Nephron (organoid): ENCODE measurements around the gene NSRP1.
"Not testable (repeated sequence)": the region's sequence is repeated elsewhere in the genome, so short reads cannot be mapped to it uniquely, and the experiment has no call there.

Source experiments
- H3K27ac Mint-ChIP-seq, 3 experiments: 2 replicates each; pipeline ENCODE4 v1.8.0; 2020; ENCODE audit warnings: mixed read lengths in 3 of 3, mild to moderate bottlenecking in 2 of 3, moderate library complexity in 1 of 3
- H3K27me3 Mint-ChIP-seq: 2 replicates; pipeline ENCODE4 v1.8.0; 2021; ENCODE audit warnings: low read depth, mild to moderate bottlenecking, moderate library complexity, mixed read lengths
- H3K36me3 Mint-ChIP-seq: 2 replicates; pipeline ENCODE4 v1.8.0; 2020; ENCODE audit warnings: low read depth, mixed read lengths
- H3K4me1 Mint-ChIP-seq: 2 replicates; pipeline ENCODE4 v1.8.0; 2020; ENCODE audit warnings: mixed read lengths
- H3K4me3 Mint-ChIP-seq, 3 experiments: 2 replicates each; pipeline ENCODE4 v1.8.0; 2020; ENCODE audit warnings: mild to moderate bottlenecking in 3 of 3, mixed read lengths in 3 of 3, moderate library complexity in 2 of 3
- H3K9me3 Mint-ChIP-seq: 2 replicates; pipeline ENCODE4 v1.8.0; 2020; ENCODE audit warnings: mixed read lengths
- CTCF ChIP-seq, 3 experiments: fragments of 200-600 bp; sonication (generic); IDR thresholded peaks; one replicate each; pipeline ENCODE4 v1.5.0; 2021; ENCODE audit warnings: antibody characterized with exemption in 3 of 3; ENCODE audit not compliant: unreplicated experiment in 3 of 3

NSRP1 gene

GRCh38 chr17:30229012-30229411 is 112.4 kb downstream of the NSRP1 start:
- Mint-ChIP-seq H3K9me3 (no peaks in the 10 kb centered on the region), H3K4me1 (no peaks in the 10 kb centered on the region), H3K27me3 (peaks cover 60% of the 10 kb centered on the region), H3K36me3 (no peaks in the 10 kb centered on the region), H3K4me3 (no peak overlapping the region), H3K27ac (no peak overlapping the region)
- no peak for TF ChIP-seq CTCF (IDR thresholded peaks at IDR 0.05; ENCODE audit: unreplicated experiment in 3 of 3)

GRCh38 chr17:30230009-30230408 is 113.4 kb downstream of the NSRP1 start:
- H3K4me1 Mint-ChIP-seq, H3K36me3 Mint-ChIP-seq: not testable (repeated sequence)

GRCh38 chr17:30230596-30231125 is 114.0 kb downstream of the NSRP1 start:
- Mint-ChIP-seq H3K27me3 (peaks cover 73% of the 10 kb centered on the region), H3K27ac (no peak overlapping the region), H3K4me3 (no peak overlapping the region), H3K9me3 (no peaks in the 10 kb centered on the region), H3K36me3 (no peaks in the 10 kb centered on the region), H3K4me1 (peaks cover 5% of the 10 kb centered on the region)
- no peak for TF ChIP-seq CTCF (IDR thresholded peaks at IDR 0.05; ENCODE audit: unreplicated experiment in 3 of 3)

More at GRCh38 chr17:30230009-30230408, 113.4 kb downstream of the NSRP1 start:
- not testable (repeated sequence) for H3K4me3 Mint-ChIP-seq, H3K9me3 Mint-ChIP-seq, H3K27ac Mint-ChIP-seq
- H3K27me3 Mint-ChIP-seq, result peaks cover 70% of the 10 kb centered on the region

GRCh38 chr17:30232015-30232823 is 115.6 kb downstream of the NSRP1 start:
- Mint-ChIP-seq H3K9me3 (no peaks in the 10 kb centered on the region), H3K27me3 (peaks cover 83% of the 10 kb centered on the region)

GRCh38 chr17:30232824-30233427 is 116.3 kb downstream of the NSRP1 start:
- H3K27ac Mint-ChIP-seq, result no peak overlapping the region
- no peak for TF ChIP-seq CTCF (IDR thresholded peaks at IDR 0.05; ENCODE audit: unreplicated experiment in 3 of 3)
- no peaks in the 10 kb centered on the region for H3K36me3 Mint-ChIP-seq
- peaks cover 18% of the 10 kb centered on the region for H3K4me1 Mint-ChIP-seq
- no peaks in the 10 kb centered on the region for H3K9me3 Mint-ChIP-seq
- no peak overlapping the region for H3K4me3 Mint-ChIP-seq
- peaks cover 89% of the 10 kb centered on the region for H3K27me3 Mint-ChIP-seq

More at GRCh38 chr17:30232015-30232823, 115.6 kb downstream of the NSRP1 start:
- H3K4me1 Mint-ChIP-seq, result peaks cover 11% of the 10 kb centered on the region
- H3K4me3 Mint-ChIP-seq, result no peak overlapping the region
- H3K36me3 Mint-ChIP-seq, result no peaks in the 10 kb centered on the region
- no peak for TF ChIP-seq CTCF (IDR thresholded peaks at IDR 0.05; ENCODE audit: unreplicated experiment in 3 of 3)
- H3K27ac Mint-ChIP-seq, result no peak overlapping the region

- H3K36me3 Mint-ChIP-seq, result no peaks in the 10 kb centered on the region
- TF ChIP-seq CTCF (IDR thresholded peaks at IDR 0.05; ENCODE audit: unreplicated experiment in 3 of 3), result no peak
- H3K27ac Mint-ChIP-seq, result no peak overlapping the region
- no peaks in the 10 kb centered on the region for H3K9me3 Mint-ChIP-seq
- H3K4me3 Mint-ChIP-seq, result peak overlapping the region in 2 of 3 experiments; percentile 78 to 82
- H3K4me1 Mint-ChIP-seq, result peaks cover 21% of the 10 kb centered on the region
- H3K27me3 Mint-ChIP-seq, result peaks cover 91% of the 10 kb centered on the region
Observed at GRCh38 chr17:30234296-30234695, 117.7 kb downstream of the NSRP1 start.
